Endometrium (tissue), 2 donors: ENCODE results near the gene ATRIP.
"Not testable (repeated sequence)": the region's sequence is repeated elsewhere in the genome, so short reads cannot be mapped to it uniquely, and the experiment has no call there.

Experiments used
- FAIRE-seq: peaks from 2 replicates; lab custom pipeline; 2012; peaks lifted over from hg19 to GRCh38; lab: Jason Lieb, UNC
- donor health status: control.
- donor health status: control.

ATRIP gene

DNA sequence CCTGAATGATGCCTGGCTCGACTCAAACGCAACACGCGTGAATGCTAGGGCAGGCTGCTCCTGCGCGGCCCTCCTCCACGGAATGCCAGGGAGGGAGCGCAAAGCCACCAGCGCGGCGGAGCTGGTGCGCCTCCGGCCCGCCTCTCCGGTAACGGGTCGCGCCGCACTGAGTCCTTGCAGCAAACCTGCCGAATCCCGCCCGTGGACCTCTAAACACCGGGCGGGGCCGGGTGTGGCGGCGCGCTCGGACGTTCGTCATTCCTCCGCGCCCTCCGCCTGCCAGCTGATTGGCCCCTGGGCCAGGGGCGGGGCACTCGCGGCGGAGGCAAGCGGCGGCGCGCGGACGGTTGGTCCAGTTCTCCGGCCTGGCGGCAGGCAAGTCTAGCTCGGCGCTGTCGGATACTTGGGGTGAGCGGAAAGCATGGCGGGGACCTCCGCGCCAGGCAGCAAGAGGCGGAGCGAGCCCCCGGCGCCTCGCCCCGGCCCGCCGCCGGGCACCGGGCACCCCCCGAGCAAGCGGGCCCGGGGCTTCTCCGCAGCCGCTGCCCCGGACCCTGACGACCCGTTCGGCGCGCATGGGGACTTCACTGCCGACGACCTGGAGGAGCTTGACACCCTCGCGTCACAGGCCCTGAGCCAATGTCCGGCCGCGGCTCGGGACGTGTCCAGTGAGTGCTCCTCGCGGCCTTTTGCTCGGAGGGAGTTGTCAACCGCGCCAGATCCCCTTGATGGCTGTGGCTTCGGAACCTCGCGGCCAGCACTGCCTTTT lies at the start of gene ATRIP:
TSS of gene ATRIP (plus strand) at position 313 of the 769 bp plus-strand sequence. CDS start at position 422, 109 bp downstream.
- FAIRE-seq = no peak

DNA sequence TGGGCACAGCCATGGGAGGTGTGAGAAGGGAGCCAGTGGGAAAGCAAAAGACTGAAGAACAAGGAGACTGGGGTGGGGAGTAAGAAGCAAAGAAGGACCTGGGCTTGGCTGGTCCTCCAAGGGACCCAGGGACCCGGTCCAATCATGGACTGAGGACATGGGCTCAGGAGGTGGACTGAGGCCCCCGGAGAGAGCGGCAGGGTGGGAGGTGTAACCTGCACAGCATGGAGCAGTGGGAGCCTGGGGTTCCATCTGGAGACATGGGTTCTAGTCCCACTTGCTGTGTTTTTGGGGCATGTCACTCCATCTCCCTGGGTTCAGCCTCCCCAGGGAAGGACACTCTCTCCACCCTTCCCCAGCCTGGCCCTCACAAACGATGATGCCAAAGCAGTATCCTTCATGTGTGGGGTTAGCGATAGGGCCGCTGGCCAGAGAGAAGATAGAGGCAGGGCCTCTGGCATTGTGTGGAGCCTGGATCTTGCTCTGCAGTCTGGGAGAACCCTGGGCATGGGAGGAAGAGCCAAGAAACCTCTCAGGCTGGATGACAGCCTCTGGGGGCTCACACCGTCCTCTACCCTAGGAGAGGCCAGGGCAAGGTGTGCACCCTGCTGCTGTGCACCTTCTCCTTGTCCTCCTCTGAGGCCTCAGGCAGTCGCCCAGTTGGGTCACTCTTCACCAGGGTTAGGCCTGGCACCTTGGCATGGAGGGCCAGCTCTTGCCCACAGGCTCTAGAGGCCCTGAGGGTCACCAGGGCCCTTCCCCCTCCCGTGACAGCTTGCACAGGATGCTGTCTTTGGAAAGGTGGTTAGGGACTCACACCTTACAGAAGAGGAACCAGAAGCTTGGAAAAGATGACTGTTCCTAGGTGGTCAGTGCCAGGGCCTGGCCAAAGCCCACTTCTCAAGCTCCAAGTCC lies 48.5 kb upstream of the ATRIP start:
- FAIRE-seq = no peak

DNA sequence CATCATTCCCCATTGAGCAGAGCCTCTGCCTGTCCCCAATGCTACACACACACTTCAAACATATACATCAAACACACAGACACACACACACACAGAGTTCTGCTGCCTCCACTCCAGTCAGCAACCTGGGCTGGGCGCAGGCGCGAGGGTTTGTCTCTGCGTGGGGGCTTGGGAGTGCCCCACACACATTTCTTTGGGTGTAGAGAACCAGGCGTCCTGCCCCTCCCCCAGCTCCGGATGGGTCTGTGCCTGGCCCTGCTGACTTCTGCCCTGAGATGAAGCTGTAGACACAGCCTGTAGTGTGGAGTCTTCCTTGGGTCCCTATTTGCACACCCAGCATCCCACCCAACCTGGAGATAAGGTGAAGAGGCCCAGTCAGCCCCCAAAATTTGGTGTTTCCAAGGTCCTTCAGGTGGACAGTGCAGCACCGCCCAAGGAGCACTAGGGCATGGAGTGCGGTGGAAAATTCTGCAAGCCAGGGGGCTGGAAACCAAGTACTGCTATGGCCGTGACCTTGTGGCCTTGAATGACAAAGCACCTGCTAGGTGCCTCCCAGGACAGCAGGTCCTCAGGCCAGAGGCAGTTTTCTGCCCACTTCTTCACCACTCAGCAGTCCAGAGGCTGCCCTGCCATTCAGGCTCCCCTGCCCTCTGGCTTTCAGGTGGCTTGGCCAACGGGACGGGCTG lies 47.7 kb upstream of the ATRIP start:
- no peak for FAIRE-seq

DNA sequence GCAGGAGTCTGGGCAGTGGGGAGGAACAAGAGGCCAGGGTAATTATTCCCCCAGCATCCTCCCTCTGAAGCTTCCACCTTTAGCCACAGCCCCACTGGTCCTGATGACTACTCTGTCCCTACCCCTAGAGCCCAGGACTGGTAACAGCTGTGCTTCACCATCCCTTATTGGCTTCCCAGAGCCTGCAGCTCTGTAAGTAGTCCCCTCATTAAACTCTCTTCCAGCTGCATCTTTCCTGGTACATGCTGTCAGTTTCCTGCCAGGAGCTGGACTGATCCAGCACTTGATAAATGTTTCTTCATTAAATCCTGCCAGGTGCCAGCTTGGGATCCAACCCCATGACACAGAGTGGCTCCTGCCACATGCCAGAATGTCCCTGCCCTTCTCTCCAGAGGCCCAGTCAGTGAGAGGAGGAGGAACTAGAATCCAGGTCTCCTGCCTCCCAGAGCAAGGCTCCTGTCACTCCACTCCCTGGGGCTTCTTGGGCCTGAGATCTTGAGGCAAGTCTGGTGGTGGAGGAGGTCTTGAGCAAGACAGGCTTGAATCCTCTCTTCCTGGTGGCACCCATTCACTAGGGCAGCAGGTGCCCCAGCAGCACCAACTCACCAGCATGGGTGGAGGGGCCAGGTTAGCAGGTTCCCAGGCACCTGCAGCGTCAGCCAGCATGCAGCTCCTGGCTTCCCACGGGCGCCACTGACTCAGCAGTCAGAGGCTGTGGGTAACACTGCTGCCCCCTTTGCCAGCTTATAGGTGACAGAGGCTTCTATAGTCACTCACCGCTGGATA lies 47.0 kb upstream of the ATRIP start:
- FAIRE-seq = no peak

DNA sequence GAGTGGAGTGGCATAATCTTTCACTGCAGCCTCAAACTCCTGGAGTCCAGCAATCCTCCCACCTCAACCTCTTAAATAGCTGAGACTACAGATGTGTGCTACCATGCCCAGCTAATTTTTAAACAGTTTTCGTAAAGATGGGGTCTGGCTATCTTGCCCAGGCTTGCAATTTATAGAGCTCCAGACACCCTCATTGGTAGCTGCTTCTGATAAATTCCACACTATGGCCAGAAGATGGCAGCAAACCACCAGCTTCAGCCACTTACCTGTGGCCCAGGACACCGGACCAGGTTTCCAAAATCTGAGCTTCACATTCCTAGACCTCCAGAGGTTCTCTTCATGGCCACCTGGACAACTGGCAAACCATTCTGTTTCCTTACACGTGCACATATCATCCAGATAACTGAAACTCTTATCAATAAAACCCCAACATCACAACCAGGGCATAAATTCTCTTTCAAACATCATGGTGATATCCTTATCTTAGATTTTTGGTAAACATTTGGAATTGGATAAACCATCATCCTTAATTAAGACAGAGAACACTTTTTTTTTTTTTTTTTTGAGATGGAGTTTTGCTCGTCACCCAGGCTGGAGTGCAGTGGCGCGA lies 45.6 kb upstream of the ATRIP start:
- no peak for FAIRE-seq

DNA sequence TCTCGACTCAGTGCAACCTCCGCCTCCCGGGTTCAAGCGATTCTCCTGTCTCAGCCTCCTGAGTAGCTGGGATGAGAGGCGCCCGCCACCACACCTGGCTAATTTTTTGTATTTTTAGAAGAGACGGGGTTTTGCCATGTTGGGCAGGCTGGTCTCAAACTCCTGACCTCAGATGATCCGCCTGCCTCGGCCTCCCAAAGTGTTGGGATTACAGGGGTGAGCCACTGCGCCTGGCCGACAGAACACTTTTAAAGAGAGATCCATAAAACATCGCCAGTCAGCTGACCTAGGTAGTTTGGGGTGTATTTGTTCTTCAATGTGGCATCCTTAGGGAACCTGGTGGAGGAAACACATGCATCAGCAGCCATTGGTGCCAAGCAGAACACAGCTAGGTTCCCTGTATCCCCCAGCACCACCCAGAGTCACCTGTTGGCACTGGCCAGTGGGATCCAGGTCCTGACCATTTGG lies 45.1 kb upstream of the ATRIP start:
- not testable (repeated sequence) for FAIRE-seq

DNA sequence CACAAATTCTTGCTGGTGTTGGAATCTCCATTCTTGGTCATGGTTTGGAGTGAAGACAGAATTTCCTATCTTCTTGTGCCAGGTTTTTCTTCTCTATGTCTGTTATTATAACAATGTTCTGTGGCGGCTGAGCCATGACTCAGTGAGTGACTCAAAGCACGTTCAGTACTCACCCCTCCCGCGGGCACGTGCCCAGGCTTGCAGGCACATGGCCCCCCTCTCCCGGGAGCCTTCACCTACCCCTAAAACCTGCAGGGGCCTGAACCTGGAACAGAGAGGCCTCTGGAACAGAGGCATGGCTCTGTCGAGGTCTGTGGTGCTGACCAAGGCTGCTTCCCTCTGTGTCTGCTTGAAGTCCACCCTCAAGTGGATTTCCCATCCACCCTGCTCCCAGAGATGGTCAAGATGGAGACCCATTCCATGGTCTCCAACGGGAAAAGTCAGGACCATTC lies 44.2 kb upstream of the ATRIP start:
- FAIRE-seq = no peak

DNA sequence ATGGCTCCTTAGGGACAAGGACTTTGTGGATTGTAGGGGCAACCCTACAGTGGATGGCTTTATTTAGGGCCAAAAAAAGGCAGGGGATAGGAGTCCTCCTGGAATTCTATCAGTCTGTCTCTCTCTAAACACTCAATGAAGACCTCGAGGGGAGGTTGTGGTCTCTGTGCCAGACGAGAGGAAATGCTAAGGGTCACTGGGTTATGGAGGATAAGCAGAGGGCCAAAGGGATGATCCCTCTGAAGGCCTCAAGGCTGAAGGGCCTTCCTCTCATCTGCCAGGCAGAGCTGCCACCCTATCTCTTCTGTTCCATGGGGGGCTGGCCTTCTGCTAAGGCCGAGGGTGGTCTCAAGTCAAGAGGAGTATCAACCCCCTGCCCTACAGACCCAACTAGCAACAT lies 43.6 kb upstream of the ATRIP start:
- FAIRE-seq = no peak

DNA sequence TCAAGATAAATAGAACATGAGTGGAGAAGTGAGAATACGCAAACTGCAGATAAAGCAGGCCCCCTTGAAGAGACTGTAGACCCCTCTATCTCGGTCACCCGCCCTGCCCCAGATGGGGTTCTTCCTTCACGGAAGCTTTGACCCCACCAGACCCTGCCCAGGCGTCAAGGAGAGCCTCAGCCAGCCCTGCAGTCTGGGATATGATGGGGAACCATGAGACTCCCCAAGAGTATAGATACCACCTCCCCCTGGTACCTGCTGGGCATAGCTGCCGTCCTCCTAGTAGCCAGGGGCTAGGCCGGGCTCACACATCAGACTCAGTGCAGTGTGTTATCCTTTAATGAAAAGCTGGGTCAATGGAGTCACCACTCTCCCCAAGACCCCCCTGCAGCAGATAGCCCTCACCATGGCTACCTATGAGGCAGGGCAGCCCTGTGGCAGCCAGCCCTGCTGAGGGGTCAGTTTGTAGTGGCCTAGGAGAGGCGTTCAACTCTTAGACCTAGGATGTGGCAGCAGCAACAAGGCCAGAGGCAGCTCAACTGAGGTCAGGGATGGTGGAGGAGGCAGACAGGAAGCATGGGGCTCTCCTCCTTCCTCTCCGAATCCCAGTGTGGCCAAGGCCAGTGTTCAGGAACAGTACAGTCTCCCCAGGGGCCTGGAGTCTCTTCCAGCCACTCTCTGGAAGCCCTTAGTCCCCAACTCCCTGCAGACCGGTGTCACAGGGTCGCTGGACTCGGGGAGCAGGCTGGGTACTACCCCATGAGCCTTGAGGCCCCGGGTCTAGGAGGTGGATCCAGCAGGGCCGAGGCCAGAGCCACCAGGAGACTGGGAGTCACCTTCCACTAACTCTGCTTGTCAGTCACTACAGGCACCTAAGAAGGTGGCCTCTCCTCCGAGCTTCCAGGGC lies 42.8 kb upstream of the ATRIP start:
- no peak for FAIRE-seq

DNA sequence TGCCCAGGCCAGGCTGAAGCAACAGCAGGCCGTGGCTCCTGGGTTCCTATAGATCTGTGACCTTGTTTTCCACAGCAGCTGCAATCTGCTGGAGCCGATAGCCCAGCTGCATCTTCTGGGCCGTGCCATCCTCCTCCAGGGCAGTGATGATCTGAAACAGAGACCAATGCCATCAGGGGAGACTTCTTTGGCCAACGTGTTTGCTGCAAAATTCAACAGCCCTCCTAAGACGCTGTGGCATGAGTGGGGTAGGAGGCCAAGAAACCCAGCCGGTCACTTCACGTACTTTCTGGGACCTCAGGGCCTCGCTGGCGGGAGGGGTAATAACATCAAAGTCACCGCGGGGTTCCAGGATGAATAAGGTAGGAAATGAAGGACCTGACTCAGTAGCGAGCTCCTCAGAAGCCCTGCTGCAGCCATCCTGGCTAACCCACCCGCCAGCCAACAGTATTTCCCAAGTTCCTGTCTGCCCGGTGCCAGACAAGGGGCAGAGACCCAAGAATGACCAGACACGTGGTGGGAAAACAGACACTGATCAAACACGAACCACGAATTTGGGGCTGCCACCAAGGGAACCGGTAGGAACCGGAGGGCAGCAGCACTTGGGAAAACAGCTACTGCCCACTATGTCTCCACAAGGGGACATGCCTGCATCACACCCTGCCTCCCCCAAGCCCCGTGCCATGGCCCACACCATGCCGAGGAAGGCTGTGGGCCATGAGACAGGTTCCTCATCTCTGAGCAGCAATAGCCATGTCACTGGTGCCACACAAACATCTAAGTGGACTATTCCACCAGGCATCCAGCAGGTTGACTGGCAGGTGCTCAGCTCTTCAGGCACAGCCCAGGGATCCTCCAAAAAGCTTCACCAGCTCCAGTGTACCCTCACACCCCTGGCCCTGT lies 41.8 kb upstream of the ATRIP start:
- FAIRE-seq = no peak

DNA sequence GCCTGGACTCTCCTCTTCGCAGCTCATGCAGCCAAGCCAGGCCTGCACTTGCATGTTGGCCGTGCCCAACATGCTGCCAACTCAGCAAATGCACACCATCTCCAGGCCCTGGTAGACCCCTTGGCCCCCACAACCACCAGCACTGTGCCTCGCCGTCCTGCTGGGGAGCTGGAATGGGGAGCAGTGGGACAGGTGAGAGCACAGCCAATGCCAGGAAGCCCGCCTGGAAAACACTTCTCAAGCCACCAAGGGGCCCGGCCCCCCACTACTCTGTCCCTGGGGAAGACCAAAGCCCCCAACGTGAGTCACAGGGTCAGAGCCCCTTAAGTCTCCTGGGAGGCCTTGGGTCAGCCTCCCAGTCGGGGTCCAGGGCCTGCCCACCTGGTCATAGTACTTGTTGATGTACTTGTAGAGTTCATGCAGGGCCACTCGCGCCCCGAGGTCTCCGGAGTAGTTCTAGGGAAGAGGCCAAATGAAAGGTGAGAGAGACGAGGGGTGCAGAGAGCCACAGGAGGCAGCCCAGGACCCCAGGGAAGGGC lies 41.1 kb upstream of the ATRIP start:
- no peak for FAIRE-seq

DNA sequence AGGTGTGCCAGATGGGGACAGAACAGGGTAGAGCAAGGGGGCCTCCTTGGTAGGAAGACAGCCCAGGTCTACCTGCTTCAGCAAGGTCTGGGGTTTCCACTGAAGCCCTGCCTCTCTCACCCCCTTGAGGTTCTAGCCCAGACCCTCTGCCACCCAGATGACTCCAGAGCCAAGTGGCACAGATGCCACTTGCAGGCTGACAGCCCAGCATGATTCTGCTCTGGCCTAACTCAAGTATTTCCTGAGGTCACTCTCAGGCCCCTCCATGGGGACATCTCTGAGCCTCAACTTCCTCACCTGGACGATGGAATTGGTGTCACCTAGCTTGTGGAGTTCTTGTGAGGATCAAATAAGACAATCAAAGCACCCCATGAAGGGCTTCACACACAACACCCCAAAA lies 40.6 kb upstream of the ATRIP start:
- FAIRE-seq = no peak

DNA sequence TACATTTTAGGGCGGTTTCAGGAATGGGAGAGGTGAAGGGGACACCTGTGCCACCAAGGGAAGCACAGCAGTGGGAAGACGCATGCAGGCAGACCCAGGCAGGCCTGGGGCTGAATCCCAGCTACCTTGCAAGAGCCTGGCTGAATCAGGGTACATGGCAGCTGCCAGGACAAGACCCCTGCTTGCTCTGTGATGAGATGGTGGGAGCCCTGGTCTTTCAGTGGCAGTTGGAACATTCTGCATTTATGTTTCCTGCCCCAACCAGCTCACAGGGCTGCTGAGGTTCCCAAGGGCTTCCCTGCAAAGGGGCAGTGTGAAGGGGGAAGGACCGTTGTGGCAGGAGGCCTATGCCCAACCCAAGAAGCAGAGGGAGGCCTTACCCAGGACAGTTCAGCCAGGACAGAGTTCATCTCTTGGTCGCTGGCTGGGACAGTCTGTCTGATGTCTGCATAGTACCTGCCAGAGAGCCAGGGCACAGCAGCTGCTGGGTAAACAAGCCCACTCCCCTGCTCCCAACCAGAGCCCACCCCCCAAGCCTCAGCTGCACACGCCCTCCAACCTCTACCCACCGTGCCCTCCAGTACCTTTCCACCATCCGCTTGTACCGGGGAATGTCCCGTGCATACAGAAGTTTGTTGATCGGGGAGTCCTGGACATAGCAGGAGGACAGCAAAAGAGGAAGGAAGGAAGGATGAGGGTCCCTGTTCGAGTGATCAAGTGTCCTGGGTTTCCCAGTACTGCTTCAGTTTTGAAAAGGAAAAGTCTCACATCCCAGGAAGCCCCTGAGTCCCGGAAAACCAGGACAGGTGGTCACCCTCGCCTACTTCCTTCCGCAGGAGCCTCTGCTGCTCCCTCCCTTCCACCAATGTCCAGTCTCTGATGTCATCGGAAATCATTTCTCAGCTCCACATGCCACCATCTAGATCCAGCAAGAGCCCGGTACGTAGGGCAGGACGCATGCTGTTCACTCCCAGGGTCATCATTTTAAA lies 39.8 kb upstream of the ATRIP start:
- no peak for FAIRE-seq

DNA sequence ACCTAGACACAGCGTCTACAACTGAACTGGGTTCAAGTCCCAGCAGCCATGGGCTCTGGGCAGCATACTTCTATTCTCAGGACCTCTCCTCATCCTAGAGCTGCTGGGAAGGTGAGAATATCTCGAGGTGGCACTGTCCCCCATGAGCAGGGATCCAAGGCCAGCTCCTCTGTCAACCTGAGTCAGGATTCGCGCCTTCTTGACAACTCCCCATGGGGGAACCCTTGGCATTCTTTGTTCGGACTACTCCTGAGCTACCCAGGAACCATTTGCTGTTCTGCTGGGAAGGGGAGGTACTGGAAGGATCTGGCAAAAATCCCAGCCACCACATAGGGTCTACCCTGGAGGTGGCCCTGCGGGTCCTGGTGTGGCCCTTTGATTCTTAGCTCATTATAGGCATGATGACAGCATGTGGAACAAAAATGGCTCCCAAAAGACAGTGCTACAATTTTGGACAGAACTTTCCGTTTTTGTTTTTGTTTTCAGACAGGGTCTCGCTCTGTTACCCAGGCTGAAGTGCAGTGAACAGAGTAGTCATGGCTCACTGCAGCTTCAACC lies 38.9 kb upstream of the ATRIP start:
- no peak for FAIRE-seq

DNA sequence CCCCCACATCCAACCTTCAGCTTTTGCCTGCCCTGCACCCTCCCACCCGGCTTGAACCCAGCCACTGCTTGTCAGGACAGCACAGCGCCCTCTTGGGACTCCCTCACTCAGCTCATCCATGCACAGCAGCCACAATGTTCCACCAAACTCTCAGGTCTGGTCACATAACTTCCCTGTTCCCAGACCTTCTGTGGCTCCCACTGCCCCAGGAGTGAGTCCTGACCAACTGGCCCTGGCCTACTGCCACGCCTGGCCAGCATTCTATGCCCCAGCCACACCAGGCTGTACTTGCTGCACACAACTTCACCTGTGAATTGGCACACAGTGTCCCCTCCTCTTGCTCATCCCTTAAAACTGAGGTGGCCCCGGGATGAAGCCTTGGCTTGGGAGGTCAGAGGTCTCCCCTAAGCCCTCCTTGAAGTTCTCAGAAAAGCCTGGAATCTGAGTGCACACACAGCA lies 37.7 kb upstream of the ATRIP start:
- FAIRE-seq = no peak

DNA sequence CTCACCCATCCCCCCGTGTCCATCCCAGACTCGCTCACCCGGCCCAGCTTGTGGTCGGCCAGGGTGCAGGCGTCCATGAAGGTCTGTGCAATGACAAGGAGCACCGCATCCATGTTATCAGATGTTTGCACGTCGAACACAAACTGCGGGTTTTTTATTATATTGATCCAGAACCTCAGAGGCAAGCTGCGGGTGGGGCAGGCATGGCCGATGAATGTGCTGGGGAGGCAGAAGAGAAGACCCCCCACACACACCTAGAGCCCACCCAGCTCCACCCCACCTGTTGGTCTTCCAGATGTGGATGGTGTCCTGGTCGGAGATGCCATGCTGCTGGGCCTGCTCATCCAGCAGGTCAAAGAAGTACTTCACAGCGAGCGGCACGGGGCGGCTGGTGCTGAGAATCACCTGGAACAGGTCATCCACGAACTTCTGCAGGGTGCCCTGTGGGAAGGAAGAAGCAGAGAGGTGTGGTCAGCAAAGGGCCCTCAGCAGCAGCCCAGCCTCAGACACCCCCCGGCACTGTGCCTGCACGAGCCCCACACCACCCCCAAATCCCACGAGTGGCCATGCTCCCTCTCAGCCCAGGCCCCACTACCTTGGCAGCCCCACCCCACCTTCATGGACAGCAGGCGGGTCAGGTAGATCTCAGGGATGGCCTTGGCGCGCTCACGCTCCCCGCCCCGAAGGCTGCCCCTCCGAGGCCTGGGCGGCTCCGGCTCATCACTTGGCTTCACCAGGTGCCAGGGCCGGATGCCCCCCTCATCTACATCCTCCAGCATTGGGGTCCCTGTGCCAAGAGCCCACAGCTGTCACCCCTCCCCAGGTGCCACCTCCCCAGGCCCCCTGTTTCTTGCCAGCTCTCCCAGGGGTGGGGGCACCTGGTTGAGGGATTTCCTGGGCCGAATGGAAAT lies 37.0 kb upstream of the ATRIP start:
- no peak for FAIRE-seq
